Measurements from ENCODE around the gene RAG1. TPM values are rescaled to one million over a fixed set of nuclear protein-coding genes. Genes with fewer than 3 reads are reported as not detected.

RAG1 gene
- total RNA-seq, 1 donor from 2014 or later: 0.99 TPM

- Mint-ChIP-seq H3K36me3 (no peaks in the 10 kb centered on the region), H3K4me3 (no peak overlapping the region), H3K9me3 (no peaks in the 10 kb centered on the region), H3K4me1 (ENCODE audit: unreplicated experiment) (peaks cover 15% of the 10 kb centered on the region), H3K27me3 (no peaks in the 10 kb centered on the region), H3K27ac (no peak overlapping the region)
- TF ChIP-seq, protein P1, sequence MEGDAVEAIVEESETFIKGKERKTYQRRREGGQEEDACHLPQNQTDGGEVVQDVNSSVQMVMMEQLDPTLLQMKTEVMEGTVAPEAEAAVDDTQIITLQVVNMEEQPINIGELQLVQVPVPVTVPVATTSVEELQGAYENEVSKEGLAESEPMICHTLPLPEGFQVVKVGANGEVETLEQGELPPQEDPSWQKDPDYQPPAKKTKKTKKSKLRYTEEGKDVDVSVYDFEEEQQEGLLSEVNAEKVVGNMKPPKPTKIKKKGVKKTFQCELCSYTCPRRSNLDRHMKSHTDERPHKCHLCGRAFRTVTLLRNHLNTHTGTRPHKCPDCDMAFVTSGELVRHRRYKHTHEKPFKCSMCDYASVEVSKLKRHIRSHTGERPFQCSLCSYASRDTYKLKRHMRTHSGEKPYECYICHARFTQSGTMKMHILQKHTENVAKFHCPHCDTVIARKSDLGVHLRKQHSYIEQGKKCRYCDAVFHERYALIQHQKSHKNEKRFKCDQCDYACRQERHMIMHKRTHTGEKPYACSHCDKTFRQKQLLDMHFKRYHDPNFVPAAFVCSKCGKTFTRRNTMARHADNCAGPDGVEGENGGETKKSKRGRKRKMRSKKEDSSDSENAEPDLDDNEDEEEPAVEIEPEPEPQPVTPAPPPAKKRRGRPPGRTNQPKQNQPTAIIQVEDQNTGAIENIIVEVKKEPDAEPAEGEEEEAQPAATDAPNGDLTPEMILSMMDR (conservative IDR thresholded peaks at IDR 0.05): no peak
- DNase-seq (ENCODE audit: extremely low spot score, unreplicated experiment): no peak
Observed at GRCh38 chr11:36628141-36628540, 60.3 kb downstream of the RAG1 start.

- no peaks in the 10 kb centered on the region for H3K27me3 Mint-ChIP-seq
- peaks cover 15% of the 10 kb centered on the region for H3K4me1 Mint-ChIP-seq (ENCODE audit: unreplicated experiment)
- H3K36me3 Mint-ChIP-seq: peaks cover 2% of the 10 kb centered on the region
Observed at GRCh38 chr11:36628765-36629244, 61.0 kb downstream of the RAG1 start.

More at GRCh38 chr11:36628765-36629244, 61.0 kb downstream of the RAG1 start:
- Mint-ChIP-seq H3K9me3 (no peaks in the 10 kb centered on the region), H3K27ac (peak overlapping the region; percentile 22), H3K4me3 (peak overlapping the region; percentile 39)
- DNase-seq (ENCODE audit: extremely low spot score, unreplicated experiment): no peak
- TF ChIP-seq, protein P1 (conservative IDR thresholded peaks at IDR 0.05): no peak

Other genes with a start within 250 kb of the RAG1 start
- 15.0 and 18.2 TPM in 2 replicates for gene TRAF6, start 57.7 kb upstream of the RAG1 start, total RNA-seq (ENCODE audit: low replicate concordance)
- 12.2 and 33.1 TPM in 2 replicates for gene IFTAP, start 26.5 kb downstream of the RAG1 start, total RNA-seq (ENCODE audit: low replicate concordance)
- gene RAG2, start 30.2 kb downstream of the RAG1 start, total RNA-seq (ENCODE audit: low replicate concordance): 0.14 TPM in 1 of 2 replicates, not detected in the other